ENCODE results near the gene CCDC187. TPM values are rescaled to one million over a fixed set of nuclear protein-coding genes. Genes with fewer than 3 reads are reported as not detected.

Gene CCDC187
- total RNA-seq, 1 experiment from 2014 or later: 2.7 TPM

DNA sequence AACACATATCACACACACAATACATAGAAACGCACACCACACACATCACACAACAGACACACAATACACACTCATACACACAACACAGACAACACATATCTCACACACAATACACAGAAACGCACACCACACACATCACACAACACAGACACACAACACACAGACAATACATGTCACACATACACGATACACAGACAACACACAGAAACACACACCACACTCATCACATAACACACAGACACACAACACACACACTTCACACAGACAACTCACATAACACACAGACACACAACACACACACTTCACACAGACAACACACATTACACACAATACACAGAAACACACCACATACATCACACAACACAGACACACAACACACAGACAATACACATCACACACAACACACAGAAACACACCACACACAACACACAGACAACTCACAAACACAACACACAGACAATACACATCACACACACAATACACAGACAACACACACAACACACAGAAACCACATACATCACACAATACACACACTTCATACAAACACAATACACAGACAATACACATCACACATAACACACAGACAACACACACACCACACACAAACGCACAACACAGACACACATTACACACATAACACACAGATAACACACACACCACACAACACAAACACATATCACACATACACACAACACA, 4.3 kb upstream of the CCDC187 start:
- H3K4me1 ChIP-seq (replicated peaks; ENCODE audit: insufficient read depth): peaks cover 10% of the 10 kb centered on the region
- H3K9me3 ChIP-seq (ENCODE audit: insufficient read depth, low read depth): no peaks in the 10 kb centered on the region
- ChIA-PET POLR2A (ENCODE audit: unreplicated experiment) (no interaction called here), CTCF (no interaction called here)
- no peak overlapping the region for H3K4me2 ChIP-seq
- DNase-seq: no peak
- peaks cover 27% of the 10 kb centered on the region for H3F3A ChIP-seq (ENCODE audit: insufficient read depth, low read depth)
- no peaks in the 10 kb centered on the region for H3K27me3 ChIP-seq (ENCODE audit: insufficient read depth, low read depth)
- no peak overlapping the region for H3K4me3 ChIP-seq
- no TSS peak for BruUV-seq (replicated peaks)
- intact Hi-C loops (cut with micrococcal nuclease; ENCODE audit: unreplicated experiment): no loop called here
- H2AFZ ChIP-seq: no peak overlapping the region
- H3K27ac ChIP-seq: no peak overlapping the region
- H3K36me3 ChIP-seq (ENCODE audit: low read depth): no peaks in the 10 kb centered on the region
- H3K79me2 ChIP-seq (ENCODE audit: low read depth): no peaks in the 10 kb centered on the region
- H3K9me2 ChIP-seq (ENCODE audit: insufficient read depth): no peaks in the 10 kb centered on the region
- TF ChIP-seq, protein P1, sequence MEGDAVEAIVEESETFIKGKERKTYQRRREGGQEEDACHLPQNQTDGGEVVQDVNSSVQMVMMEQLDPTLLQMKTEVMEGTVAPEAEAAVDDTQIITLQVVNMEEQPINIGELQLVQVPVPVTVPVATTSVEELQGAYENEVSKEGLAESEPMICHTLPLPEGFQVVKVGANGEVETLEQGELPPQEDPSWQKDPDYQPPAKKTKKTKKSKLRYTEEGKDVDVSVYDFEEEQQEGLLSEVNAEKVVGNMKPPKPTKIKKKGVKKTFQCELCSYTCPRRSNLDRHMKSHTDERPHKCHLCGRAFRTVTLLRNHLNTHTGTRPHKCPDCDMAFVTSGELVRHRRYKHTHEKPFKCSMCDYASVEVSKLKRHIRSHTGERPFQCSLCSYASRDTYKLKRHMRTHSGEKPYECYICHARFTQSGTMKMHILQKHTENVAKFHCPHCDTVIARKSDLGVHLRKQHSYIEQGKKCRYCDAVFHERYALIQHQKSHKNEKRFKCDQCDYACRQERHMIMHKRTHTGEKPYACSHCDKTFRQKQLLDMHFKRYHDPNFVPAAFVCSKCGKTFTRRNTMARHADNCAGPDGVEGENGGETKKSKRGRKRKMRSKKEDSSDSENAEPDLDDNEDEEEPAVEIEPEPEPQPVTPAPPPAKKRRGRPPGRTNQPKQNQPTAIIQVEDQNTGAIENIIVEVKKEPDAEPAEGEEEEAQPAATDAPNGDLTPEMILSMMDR (conservative IDR thresholded peaks at IDR 0.05): no peak
- no peak for TF ChIP-seq EZH2 (IDR thresholded peaks at IDR 0.05; ENCODE audit: low read depth)
- no peaks in the 10 kb centered on the region for H4K20me1 ChIP-seq (ENCODE audit: insufficient read depth)

DNA sequence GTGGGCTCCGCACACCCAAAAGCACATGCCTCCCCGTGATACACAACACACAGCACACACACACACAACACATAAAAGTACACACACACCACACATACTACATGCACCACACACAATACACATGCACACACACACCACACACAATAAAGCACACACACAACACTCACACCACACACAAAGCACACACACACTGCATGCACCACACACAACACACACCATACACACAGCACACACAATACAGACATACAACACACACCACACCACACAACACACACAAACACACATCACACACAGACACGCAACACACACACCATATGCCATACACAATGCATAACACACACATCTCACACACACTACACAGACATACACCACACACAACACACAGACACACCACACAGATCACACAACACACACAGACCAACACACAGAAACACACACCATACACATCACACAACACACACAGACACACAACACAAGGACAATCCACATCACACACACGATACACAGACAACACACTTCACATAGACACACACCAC, 3.4 kb upstream of the CCDC187 start:
- POLR2A ChIA-PET (ENCODE audit: unreplicated experiment): no interaction called here
- BruUV-seq (replicated peaks): no TSS peak
- peaks cover 10% of the 10 kb centered on the region for H3K4me1 ChIP-seq (replicated peaks; ENCODE audit: insufficient read depth)
- no peak overlapping the region for H3K4me2 ChIP-seq
- CTCF ChIA-PET: no interaction called here
- TF ChIP-seq, protein P1 (conservative IDR thresholded peaks at IDR 0.05): no peak
- TF ChIP-seq EZH2 (IDR thresholded peaks at IDR 0.05; ENCODE audit: low read depth): no peak
- no peaks in the 10 kb centered on the region for H3K9me2 ChIP-seq (ENCODE audit: insufficient read depth)
- H3K79me2 ChIP-seq (ENCODE audit: low read depth): no peaks in the 10 kb centered on the region
- DNase-seq: no peak
- intact Hi-C loops (cut with micrococcal nuclease; ENCODE audit: unreplicated experiment): no loop called here
- no peak overlapping the region for H2AFZ ChIP-seq
- no peaks in the 10 kb centered on the region for H3K36me3 ChIP-seq (ENCODE audit: low read depth)
- no peak overlapping the region for H3K27ac ChIP-seq
- no peaks in the 10 kb centered on the region for H3K27me3 ChIP-seq (ENCODE audit: insufficient read depth, low read depth)
- no peaks in the 10 kb centered on the region for H3K9me3 ChIP-seq (ENCODE audit: insufficient read depth, low read depth)
- no peak overlapping the region for H3K4me3 ChIP-seq
- no peaks in the 10 kb centered on the region for H4K20me1 ChIP-seq (ENCODE audit: insufficient read depth)
- peaks cover 27% of the 10 kb centered on the region for H3F3A ChIP-seq (ENCODE audit: insufficient read depth, low read depth)

DNA sequence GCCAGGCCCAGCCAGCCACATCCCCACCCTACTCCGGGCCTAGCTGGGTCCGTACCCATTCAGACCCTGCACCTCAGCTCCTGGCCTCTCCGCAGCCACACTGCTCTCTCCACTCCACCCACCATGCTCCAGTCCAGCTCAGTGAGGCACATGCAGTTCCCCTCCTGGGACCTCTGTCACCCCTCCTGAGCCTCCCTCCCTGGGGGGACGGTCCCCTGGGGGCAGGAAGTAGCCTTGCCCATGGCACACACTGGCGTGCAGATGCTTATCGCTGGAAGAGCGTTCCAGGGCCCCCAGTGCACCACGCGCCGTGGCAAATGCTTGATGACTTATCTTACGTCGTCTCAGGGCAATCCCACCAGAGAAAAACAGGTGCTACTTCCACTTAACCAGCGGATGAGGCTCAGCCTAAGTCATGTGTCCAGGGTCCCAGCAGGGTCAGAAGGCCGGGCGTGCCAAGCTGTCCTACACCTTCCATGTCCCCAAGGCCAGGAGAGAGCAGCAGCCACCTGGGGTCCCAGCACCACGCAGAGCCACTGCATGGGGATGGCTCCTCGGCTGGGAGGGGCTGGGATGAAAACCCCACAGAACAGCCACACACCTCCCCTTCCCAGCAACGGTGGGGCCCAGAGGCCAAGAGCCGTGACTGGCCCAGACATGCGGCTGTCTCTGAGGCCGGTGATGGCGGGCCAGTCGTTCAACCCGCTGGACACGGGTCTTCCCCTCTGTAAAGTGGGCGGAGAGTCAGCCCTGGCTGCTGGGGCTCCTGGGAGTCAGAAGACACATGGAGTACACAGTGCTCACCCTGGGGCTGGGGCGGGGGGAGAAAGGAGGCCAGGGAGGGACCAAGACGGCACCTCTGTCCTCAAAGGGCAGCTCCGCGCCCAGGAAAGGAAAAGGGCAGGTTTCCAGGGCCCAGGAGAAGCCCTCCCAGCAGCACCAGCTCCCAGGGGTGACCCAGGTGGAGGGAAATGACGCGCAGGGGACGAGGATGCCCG, 2.6 kb upstream of the CCDC187 start:
- Histone ChIP-seq H3K4me3 (no peak overlapping the region), H3K79me2 (ENCODE audit: low read depth) (no peaks in the 10 kb centered on the region), H3F3A (ENCODE audit: insufficient read depth, low read depth) (peaks cover 27% of the 10 kb centered on the region), H3K27ac (no peak overlapping the region), H3K27me3 (ENCODE audit: insufficient read depth, low read depth) (no peaks in the 10 kb centered on the region), H3K4me1 (replicated peaks; ENCODE audit: insufficient read depth) (peaks cover 5% of the 10 kb centered on the region), H3K9me3 (ENCODE audit: insufficient read depth, low read depth) (no peaks in the 10 kb centered on the region), H3K4me2 (no peak overlapping the region), H3K9me2 (ENCODE audit: insufficient read depth) (no peaks in the 10 kb centered on the region), H2AFZ (no peak overlapping the region), H4K20me1 (ENCODE audit: insufficient read depth) (no peaks in the 10 kb centered on the region), H3K36me3 (ENCODE audit: low read depth) (no peaks in the 10 kb centered on the region)
- TF ChIP-seq, protein P1 (conservative IDR thresholded peaks at IDR 0.05): no peak
- no peak for TF ChIP-seq EZH2 (IDR thresholded peaks at IDR 0.05; ENCODE audit: low read depth)
- peak in 1 of 2 experiments; percentile 38 for DNase-seq
- ChIA-PET CTCF (no interaction called here), POLR2A (ENCODE audit: unreplicated experiment) (no interaction called here)
- intact Hi-C loops (cut with micrococcal nuclease; ENCODE audit: unreplicated experiment): no loop called here
- no TSS peak for BruUV-seq (replicated peaks)
